Measurements from ENCODE around the gene RAPGEF3. TPM values are rescaled to one million over a fixed set of nuclear protein-coding genes. Genes with fewer than 3 reads are reported as not detected.

The RAPGEF3 gene
- polyA plus RNA-seq, 3 donors: 0.08 to 2.5 (median 0.60) TPM

- TF ChIP-seq CTCF (IDR thresholded peaks at IDR 0.05): no peak
- no peak for DNase-seq
- Histone ChIP-seq H3K4me2 (replicated peaks; ENCODE audit: extremely low read depth, low read length, poor library complexity, severe bottlenecking) (no peak overlapping the region), H4K20me1 (ENCODE audit: insufficient read depth, low read length) (peaks cover 64% of the 10 kb centered on the region), H3K79me2 (ENCODE audit: insufficient read depth, low read length) (no peaks in the 10 kb centered on the region), H3K27ac (ENCODE audit: low read depth in 1 of 2, low read length in 2 of 2) (peak overlapping the region in 1 of 2 donors; percentile 11), H3K4me3 (replicated peaks in 1 of 3; ENCODE audit: low read depth in 2 of 3, low read length in 3 of 3) (no peak overlapping the region), H3K4me1 (ENCODE audit: control insufficient read depth in 1 of 2, insufficient read depth in 2 of 2, low read length in 2 of 2) (no peaks in the 10 kb centered on the region), H2AFZ (ENCODE audit: insufficient read depth, low read depth, low read length, poor library complexity, severe bottlenecking) (no peak overlapping the region), H3K9ac (ENCODE audit: insufficient read depth, low read length, poor library complexity, severe bottlenecking) (no peak overlapping the region), H3K9me3 (replicated peaks in 1 of 2; ENCODE audit: control insufficient read depth in 1 of 2, insufficient read depth in 1 of 2, low read length in 2 of 2) (no peaks in the 10 kb centered on the region), H3K36me3 (replicated peaks in 1 of 2; ENCODE audit: control insufficient read depth in 1 of 2, insufficient read depth in 2 of 2, low read length in 2 of 2) (peaks cover 93 to 100% of the 10 kb centered on the region in 2 donors), H3K27me3 (ENCODE audit: control insufficient read depth in 2 of 2, insufficient read depth in 2 of 2, low read length in 2 of 2) (no peaks in the 10 kb centered on the region)
- Mint-ChIP-seq H3K4me1 (no peaks in the 10 kb centered on the region), H3K27me3 (ENCODE audit: low read depth in 3 of 3) (peaks cover 0 to 5% (median 0%) of the 10 kb centered on the region in 3 donors), H3K9me3 (no peaks in the 10 kb centered on the region), H3K27ac (peak overlapping the region in 2 of 7 donors; percentile 30 to 65), H3K4me3 (no peak overlapping the region), H3K36me3 (peaks cover 89 to 95% of the 10 kb centered on the region in 2 donors)
- WGBS (ENCODE audit: insufficient coverage): 98% methylated on average over 10 of the region's 11 CpGs
- intact Hi-C loops (cut with micrococcal nuclease): loop anchor here (10.0 kb wide), 2 partner anchors 49 to 131 kb away; no protein-coding TSS in a partner anchor
Measured at GRCh38 chr12:47785887-47786661, 27.4 kb upstream of the RAPGEF3 start.

- H3K27ac Mint-ChIP-seq: peak overlapping the region in 2 of 7 donors; percentile 13 to 30
- Histone ChIP-seq H3K36me3 (replicated peaks in 1 of 2; ENCODE audit: control insufficient read depth in 1 of 2, insufficient read depth in 2 of 2, low read length in 2 of 2) (peaks cover 84 to 95% of the 10 kb centered on the region in 2 donors), H4K20me1 (ENCODE audit: insufficient read depth, low read length) (peaks cover 61% of the 10 kb centered on the region), H3K4me1 (ENCODE audit: control insufficient read depth in 1 of 2, insufficient read depth in 2 of 2, low read length in 2 of 2) (no peaks in the 10 kb centered on the region), H3K27ac (ENCODE audit: low read depth in 1 of 2, low read length in 2 of 2) (peak overlapping the region in 1 of 2 donors; percentile 11), H3K27me3 (ENCODE audit: control insufficient read depth in 2 of 2, insufficient read depth in 2 of 2, low read length in 2 of 2) (no peaks in the 10 kb centered on the region), H3K4me2 (replicated peaks; ENCODE audit: extremely low read depth, low read length, poor library complexity, severe bottlenecking) (no peak overlapping the region), H3K9me3 (replicated peaks in 1 of 2; ENCODE audit: control insufficient read depth in 1 of 2, insufficient read depth in 1 of 2, low read length in 2 of 2) (no peaks in the 10 kb centered on the region), H3K4me3 (replicated peaks in 1 of 3; ENCODE audit: low read depth in 2 of 3, low read length in 3 of 3) (no peak overlapping the region), H3K79me2 (ENCODE audit: insufficient read depth, low read length) (no peaks in the 10 kb centered on the region), H2AFZ (ENCODE audit: insufficient read depth, low read depth, low read length, poor library complexity, severe bottlenecking) (no peak overlapping the region), H3K9ac (ENCODE audit: insufficient read depth, low read length, poor library complexity, severe bottlenecking) (no peak overlapping the region)
- H3K27me3 Mint-ChIP-seq (ENCODE audit: low read depth in 3 of 3): peaks cover 0 to 3% (median 0%) of the 10 kb centered on the region in 3 donors
- WGBS (ENCODE audit: insufficient coverage): 100% methylated on average over 4 of the region's 15 CpGs
- intact Hi-C loops (cut with micrococcal nuclease): loop anchor here (10.0 kb wide), 2 partner anchors 50 to 130 kb away; no protein-coding TSS in a partner anchor
- no peak overlapping the region for H3K4me3 Mint-ChIP-seq
- no peak for TF ChIP-seq CTCF (IDR thresholded peaks at IDR 0.05)
- H3K9me3 Mint-ChIP-seq: no peaks in the 10 kb centered on the region
- peaks cover 81 to 92% of the 10 kb centered on the region in 2 donors for H3K36me3 Mint-ChIP-seq
- no peak for DNase-seq
- no peaks in the 10 kb centered on the region for H3K4me1 Mint-ChIP-seq
Measured at GRCh38 chr12:47785036-47785886, 26.6 kb upstream of the RAPGEF3 start.
